GM19351 (cell line): Measurements from ENCODE around the gene ZNF76.

Experiments
- ATAC-seq: cut with Tn5 transposase; IDR thresholded peaks from one replicate; pipeline ENCODE4 v1.9.1; 2021; ENCODE audit warnings: mild to moderate bottlenecking, moderate library complexity; ENCODE audit not compliant: unreplicated experiment

The ZNF76 gene

DNA sequence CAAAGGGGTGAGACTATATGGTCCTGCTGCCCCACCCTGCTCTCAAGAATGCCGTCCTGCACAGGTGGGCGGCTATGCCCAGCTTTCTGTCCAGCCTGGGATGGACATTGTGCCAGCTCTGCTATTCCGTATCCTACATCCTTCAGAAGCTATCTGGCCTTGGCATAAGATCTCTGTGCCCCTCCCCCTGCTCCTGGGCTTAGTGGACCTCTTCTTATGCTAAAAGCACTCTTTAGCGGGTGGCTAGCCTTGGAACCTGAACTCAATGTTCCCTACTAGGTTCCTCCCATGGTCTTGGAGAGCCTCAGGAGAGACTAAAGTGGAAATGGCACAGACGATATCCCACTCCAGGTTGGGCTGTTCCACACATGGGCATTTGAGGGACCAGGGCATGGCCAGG is 23.3 kb upstream of the ZNF76 start:
- ATAC-seq, result no peak

GRCh38 chr6:35237476-35237875 is 22.1 kb upstream of the ZNF76 start:
- no peak for ATAC-seq

GRCh38 chr6:35238843-35239289 is 20.7 kb upstream of the ZNF76 start:
- no peak for ATAC-seq

DNA sequence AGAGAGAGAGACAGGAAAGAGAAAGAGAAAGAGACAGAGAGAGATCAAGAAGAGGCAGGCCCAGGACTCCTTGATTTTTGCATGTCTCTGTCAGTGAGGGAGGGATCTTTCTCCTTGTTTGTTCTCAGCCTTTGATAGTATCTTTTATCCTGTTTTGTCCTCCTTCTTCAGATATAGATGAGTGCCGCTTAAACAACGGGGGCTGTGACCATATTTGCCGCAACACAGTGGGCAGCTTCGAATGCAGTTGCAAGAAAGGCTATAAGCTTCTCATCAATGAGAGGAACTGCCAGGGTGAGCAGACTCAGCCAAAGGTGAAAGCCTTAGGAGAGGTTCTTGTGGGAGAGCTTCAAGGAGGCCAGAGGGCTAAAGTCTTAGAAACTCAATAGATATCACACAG is 20.0 kb upstream of the ZNF76 start:
- no peak for ATAC-seq

DNA sequence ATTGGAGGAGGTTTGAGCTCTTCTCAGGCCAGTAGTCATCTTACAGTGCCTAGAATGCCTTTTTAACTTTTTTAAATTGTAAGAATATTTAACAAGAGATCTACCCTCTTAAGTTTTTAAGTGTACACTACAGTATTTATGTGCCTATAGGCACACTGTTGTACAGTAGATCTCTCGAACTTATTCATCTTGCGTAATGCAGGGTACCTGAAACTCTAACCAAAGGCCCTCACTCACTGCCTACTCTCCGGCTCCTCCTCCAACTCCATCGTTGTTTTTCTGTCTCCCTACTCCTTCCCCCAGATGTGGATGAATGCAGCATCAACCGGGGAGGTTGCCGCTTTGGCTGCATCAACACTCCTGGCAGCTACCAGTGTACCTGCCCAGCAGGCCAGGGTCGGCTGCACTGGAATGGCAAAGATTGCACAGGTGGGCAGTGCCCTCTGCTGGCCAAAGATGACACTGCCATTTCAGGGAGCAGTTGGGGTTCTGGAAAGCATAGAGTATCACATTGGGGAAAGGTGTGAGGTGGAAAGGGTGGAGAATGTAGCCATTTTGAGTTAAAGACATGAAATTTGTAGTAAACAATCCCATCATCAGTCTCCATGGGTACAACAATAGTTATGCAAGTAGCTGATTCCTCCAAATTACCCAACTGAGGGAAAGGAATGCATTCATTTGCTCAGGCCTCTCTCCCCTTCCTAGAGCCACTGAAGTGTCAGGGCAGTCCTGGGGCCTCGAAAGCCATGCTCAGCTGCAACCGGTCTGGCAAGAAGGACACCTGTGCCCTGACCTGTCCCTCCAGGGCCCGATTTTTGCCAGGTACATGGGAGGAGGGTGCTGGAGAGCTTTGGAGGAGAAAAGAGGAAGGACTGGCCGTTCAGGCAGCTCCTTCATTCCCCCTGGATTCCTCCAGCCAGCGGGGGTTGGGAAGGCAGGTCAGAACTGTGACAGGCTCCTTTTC is 18.4 kb upstream of the ZNF76 start:
- ATAC-seq, result peak; percentile 49

GRCh38 chr6:35242486-35242885 is 17.0 kb upstream of the ZNF76 start:
- ATAC-seq, result no peak

GRCh38 chr6:35242906-35243305 is 16.6 kb upstream of the ZNF76 start:
- no peak for ATAC-seq

DNA sequence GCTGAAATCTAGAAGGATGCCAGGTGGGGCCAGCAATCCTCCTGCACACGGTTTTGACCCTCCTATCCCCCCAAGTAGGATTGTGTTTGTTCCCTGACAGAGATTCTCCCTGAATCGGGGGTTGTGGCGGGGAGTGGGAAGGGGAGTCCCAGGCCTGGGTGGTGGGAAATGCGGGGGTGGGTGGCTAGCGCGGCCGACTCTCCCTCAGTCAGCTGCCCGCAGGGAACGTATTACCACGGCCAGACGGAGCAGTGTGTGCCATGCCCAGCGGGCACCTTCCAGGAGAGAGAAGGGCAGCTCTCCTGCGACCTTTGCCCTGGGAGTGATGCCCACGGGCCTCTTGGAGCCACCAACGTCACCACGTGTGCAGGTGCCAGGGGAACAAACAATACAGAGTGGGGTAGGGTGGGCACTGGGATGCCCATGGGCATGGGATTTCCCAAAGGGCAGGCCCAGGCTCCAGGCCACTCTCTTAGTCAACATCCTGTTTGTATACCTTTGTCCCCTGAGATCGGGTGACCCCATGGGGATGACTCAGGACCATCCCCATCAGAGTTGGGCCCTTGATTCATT is 16.1 kb upstream of the ZNF76 start:
- ATAC-seq, result no peak

DNA sequence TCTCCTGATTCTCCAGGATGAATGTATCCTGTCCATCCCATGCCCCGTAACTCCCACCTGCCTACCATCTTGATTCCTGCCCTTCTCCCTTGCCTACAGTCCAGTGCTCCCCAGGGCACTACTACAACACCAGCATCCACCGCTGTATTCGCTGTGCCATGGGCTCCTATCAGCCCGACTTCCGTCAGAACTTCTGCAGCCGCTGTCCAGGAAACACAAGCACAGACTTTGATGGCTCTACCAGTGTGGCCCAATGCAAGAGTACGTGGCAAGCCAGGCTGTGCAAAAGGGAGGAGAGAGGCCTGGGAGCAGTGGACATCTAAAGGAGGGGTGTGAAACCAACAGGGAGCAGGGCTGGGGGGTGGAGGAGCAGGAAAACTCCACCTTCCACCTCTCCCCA is 15.0 kb upstream of the ZNF76 start:
- no peak for ATAC-seq

DNA sequence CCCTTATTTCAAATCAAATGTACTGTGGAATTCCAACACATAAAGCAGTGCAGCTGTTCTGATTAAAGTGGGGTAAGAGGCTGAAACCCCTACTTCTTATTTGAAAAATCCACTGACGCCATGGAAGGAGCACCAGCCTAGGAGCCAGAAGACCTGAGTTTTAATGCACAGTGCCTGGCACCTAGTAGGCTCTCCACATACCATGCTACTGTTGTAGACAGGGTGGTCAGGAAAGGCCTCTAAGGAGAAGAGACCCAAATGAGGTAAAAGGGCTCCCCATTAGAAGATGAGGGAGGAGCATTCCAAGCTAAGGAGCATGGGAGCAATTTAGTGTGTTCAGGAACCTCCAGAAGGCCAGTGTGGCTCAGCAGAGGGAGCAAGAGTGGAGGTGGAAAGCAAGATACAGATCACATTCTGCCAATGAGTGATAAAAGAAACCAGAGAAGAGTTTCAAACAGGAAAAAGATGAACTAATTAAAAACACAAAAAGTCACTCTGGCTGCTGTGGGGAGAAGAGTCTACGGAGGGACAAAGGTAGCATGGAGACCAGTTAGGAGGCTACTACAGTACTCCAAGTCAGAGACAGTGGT is 11.8 kb upstream of the ZNF76 start:
- ATAC-seq, result no peak

DNA sequence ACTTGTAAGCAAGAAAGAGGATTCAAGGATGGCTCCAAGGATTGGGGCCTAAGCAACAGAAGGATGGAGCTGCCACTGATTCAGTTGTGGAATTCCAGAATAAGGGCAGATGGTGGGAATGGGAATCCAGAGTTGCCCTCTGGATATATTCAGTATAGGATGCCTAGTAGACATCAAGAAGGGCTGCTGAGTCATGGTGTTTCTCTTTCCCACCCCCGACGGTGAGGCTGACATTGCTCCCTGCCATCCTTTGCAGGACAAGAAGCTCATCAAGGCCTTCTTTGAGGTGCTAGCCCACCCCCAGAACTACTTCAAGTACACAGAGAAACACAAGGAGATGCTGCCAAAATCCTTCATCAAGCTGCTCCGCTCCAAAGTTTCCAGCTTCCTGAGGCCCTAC is 11.2 kb upstream of the ZNF76 start:
- no peak for ATAC-seq

DNA sequence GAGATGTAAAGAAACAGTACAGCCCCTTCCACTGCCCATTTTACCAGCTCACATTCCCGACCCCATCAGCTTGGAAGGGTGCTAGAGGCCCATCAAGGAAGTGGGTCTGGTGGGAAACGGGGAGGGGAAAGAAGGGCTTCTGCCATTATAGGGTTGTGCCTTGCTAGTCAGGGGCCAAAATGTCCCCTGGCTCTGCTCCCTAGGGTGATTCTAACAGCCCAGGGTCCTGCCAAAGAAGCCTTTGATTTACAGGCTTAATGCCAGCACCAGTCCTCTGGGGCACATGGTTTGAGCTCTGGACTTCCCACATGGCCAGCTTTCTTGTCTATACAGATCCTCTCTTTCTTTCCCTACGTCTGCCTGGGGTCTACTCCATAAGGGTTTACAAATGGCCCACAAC is 10.6 kb upstream of the ZNF76 start:
- no peak for ATAC-seq

DNA sequence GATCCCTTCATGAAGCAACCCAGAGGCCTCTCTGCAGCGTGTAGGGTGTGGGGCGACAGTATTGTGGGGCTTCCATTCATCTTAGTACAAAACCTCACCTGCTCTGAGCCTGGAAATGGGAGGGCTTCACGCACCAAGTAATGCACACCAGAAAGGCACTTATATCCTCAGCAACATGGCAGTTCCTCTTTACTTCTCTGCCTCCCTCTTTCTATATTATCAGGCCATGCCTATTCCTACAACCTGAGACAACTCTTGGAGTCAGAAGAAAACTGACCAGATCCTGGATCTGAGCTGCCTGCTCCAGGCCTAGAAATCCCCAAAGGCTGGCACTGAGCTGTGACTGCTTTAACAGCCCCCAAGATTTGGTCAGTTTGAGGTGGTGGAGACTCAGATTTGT is 7.6 kb upstream of the ZNF76 start:
- no peak for ATAC-seq

GRCh38 chr6:35253249-35253648 is 6.3 kb upstream of the ZNF76 start:
- ATAC-seq, result no peak

- ATAC-seq, result no peak
Measured at GRCh38 chr6:35258336-35258735, 1.2 kb upstream of the ZNF76 start.

- ATAC-seq, result peak; percentile 28
Measured at GRCh38 chr6:35258858-35259193, 709 bp upstream of the ZNF76 start.

- peak; percentile 36 for ATAC-seq
Measured at GRCh38 chr6:35259948-35260590, 534 bp downstream of the ZNF76 start.

- ATAC-seq, result no peak
Measured at GRCh38 chr6:35260591-35261570, 1.3 kb downstream of the ZNF76 start.

DNA sequence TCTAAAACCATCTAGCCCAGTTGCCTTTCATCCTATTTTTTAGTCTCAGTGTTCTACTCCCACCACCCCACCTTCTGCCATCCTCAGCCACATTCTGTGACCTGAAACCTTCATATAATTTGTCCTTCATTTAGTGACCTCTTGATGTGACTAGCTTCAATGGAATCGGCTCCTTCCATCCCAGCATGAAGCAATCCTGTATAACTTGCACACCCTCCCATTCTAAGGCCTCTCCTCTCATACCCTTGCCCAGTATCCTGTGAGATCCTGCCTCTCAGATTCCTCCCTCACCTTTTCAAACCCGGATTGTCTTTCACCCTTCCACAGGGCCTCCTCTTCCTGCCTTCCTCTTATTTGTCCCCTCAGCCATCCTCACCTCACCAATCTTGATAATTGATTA is 3.1 kb downstream of the ZNF76 start:
- ATAC-seq, result no peak

DNA sequence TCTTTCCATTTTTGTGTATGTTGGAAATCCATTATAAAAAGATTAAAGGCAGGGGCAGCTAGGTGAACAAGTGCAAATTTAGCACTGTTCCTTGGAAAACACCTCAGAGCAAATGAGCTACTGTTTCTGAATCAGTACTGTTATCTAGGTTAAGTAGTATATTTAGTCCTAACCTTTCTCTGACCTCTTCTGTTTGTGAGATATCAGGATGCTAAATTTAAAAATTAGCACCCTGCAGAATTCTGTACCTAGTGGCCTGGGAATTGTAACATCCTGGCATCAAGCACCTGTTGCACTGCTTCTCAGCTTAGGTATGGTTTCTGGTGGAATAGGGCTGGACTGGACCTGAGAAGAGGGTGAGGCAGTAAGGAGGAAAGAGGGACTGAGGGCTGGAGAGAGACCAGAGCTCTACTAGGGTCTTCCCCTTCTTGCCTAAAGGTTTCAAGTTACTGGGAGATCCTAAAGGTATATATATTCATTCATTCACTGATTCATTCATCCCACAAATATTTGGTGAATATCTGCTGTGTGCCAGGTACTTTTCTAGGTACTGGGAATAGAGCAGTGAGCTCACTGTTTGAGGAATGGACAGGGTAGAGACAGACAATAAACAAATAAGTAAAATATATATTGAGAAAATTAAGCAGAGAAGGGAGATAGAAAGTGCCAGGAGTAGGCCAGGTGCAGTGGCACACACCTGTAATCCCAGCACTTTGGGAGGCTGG is 5.2 kb downstream of the ZNF76 start:
- no peak for ATAC-seq
